A673 (cell line): Measurements from ENCODE around the gene TTLL11.

Source experiments
- CTCF ChIP-seq: fragments of 300-800, 200-600 bp; sonication (generic); conservative IDR thresholded peaks from 2 replicates; pipeline ENCODE4 v1.5.1; 2017; ENCODE audit warnings: low read depth, mild to moderate bottlenecking, antibody characterized with exemption, low read length, moderate library complexity, mixed read lengths
- EZH2 ChIP-seq: fragments of 200-600 bp; sonication (generic); IDR thresholded peaks from 2 replicates; pipeline ENCODE4 v1.6.1; 2017; ENCODE audit warnings: borderline replicate concordance, low read depth, mild to moderate bottlenecking, mixed read lengths, antibody characterized with exemption, low read length; ENCODE audit not compliant: poor library complexity, severe bottlenecking

GRCh38 chr9:121865884-121866283, 227.2 kb downstream of the TTLL11 start:
- TF ChIP-seq CTCF (no peak), EZH2 (no peak)
